Measurements from ENCODE around the gene PRR30. TPM values are rescaled to one million over a fixed set of nuclear protein-coding genes. Genes with fewer than 3 reads are reported as not detected.

The PRR30 gene
- total and polyA plus RNA-seq, 2 of the 4 experiments (the other 2 are of a cell fraction) = not detected

GRCh38 chr2:27137322-27137935 lies 1.8 kb downstream of the PRR30 start:
- no peak overlapping the region for H3K9ac ChIP-seq (ENCODE audit: low read depth, low read length)
- no peak overlapping the region for H4K91ac ChIP-seq (ENCODE audit: insufficient read depth, low read depth, low read length)
- H2BK15ac ChIP-seq (ENCODE audit: low read depth, low read length) = no peak overlapping the region
- in situ Hi-C loops (cut with MboI; ENCODE audit: low sequenced_read_pairs) (no loop called here), dilution Hi-C loops (cut with HindIII; ENCODE audit: low sequenced_read_pairs, unreplicated experiment) (no loop called here), intact Hi-C loops (cut with micrococcal nuclease) (no loop called here)
- H2AK5ac ChIP-seq (ENCODE audit: low read depth, low read length) = no peak overlapping the region
- H3K36me3 ChIP-seq (ENCODE audit: control insufficient read depth, insufficient read depth, low read length) = peaks cover 6% of the 10 kb centered on the region; the same call in 1 of the 2 replicates
- H3K4me1 ChIP-seq (ENCODE audit: control insufficient read depth, insufficient read depth, low read length) = peaks cover 9% of the 10 kb centered on the region
- DNase-seq (no peak), ATAC-seq (ENCODE audit: low read depth) (no peak)
- H2AFZ ChIP-seq (replicated peaks; ENCODE audit: low read length, poor library complexity) = no peak overlapping the region
- no TSS peak for BruUV-seq (replicated peaks)
- H3K27ac ChIP-seq (ENCODE audit: insufficient read depth, low read length) = no peak overlapping the region
- no peak overlapping the region for H4K5ac ChIP-seq (ENCODE audit: low read depth, low read length)
- no peak overlapping the region for H2BK20ac ChIP-seq (ENCODE audit: low read depth, low read length)
- 88% methylated on average over 8 of the region's 21 CpGs; no CpG with 5 or more reads in 1 of the 2 experiments for WGBS, 2 experiments (ENCODE audit: extremely low coverage in 2 of 2, insufficient read length in 1 of 2)
- no peak overlapping the region for H3K56ac ChIP-seq (ENCODE audit: extremely low read depth, insufficient read depth, low read length)
- TF ChIP-seq SMC3 (IDR thresholded peaks at IDR 0.05; ENCODE audit: low read depth, low read length) (no peak), RCOR1 (IDR thresholded peaks at IDR 0.05; ENCODE audit: insufficient replicate concordance, low read length) (no peak), RAD21 (IDR thresholded peaks at IDR 0.05; ENCODE audit: low read length) (no peak), ELK1 (IDR thresholded peaks at IDR 0.05; ENCODE audit: borderline replicate concordance, low read depth, low read length) (no peak), CEBPB (IDR thresholded peaks at IDR 0.05; ENCODE audit: low read depth, low read length) (no peak), MAFK (IDR thresholded peaks at IDR 0.05; ENCODE audit: low read depth, low read length) (no peak), BHLHE40 (IDR thresholded peaks at IDR 0.05; ENCODE audit: low read depth, low read length) (no peak), FOS (IDR thresholded peaks at IDR 0.05; ENCODE audit: low read depth, low read length) (no peak), RFX5 (IDR thresholded peaks at IDR 0.05; ENCODE audit: low read depth, low read length) (no peak), MAZ (IDR thresholded peaks at IDR 0.05; ENCODE audit: borderline replicate concordance, low read depth, low read length) (no peak), USF2 (IDR thresholded peaks at IDR 0.05; ENCODE audit: low read depth, low read length) (no peak), MXI1 (IDR thresholded peaks at IDR 0.05; ENCODE audit: borderline replicate concordance, low read depth, low read length) (no peak), NFE2L2 (IDR thresholded peaks at IDR 0.05; ENCODE audit: low read depth, low read length) (no peak), CHD1 (IDR thresholded peaks at IDR 0.05; ENCODE audit: low read depth, low read length) (no peak), POLR2A (IDR thresholded peaks at IDR 0.05; ENCODE audit: low read depth, low read length) (no peak)
- TF ChIP-seq, protein P1, sequence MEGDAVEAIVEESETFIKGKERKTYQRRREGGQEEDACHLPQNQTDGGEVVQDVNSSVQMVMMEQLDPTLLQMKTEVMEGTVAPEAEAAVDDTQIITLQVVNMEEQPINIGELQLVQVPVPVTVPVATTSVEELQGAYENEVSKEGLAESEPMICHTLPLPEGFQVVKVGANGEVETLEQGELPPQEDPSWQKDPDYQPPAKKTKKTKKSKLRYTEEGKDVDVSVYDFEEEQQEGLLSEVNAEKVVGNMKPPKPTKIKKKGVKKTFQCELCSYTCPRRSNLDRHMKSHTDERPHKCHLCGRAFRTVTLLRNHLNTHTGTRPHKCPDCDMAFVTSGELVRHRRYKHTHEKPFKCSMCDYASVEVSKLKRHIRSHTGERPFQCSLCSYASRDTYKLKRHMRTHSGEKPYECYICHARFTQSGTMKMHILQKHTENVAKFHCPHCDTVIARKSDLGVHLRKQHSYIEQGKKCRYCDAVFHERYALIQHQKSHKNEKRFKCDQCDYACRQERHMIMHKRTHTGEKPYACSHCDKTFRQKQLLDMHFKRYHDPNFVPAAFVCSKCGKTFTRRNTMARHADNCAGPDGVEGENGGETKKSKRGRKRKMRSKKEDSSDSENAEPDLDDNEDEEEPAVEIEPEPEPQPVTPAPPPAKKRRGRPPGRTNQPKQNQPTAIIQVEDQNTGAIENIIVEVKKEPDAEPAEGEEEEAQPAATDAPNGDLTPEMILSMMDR (conservative IDR thresholded peaks at IDR 0.05; ENCODE audit: low read depth, low read length) = no peak
- H3K14ac ChIP-seq (replicated peaks; ENCODE audit: low read depth, low read length) = no peak overlapping the region
- H3K18ac ChIP-seq (ENCODE audit: low read depth, low read length) = no peak overlapping the region
- no peak overlapping the region for H2BK120ac ChIP-seq (ENCODE audit: low read depth, low read length)
- peaks cover 14% of the 10 kb centered on the region for H3K9me1 ChIP-seq (ENCODE audit: insufficient read depth, low read length)
- POLR2A ChIA-PET (ENCODE audit: unreplicated experiment) = no interaction called here
- H4K20me1 ChIP-seq (ENCODE audit: insufficient read depth, low read length) = peaks cover 12% of the 10 kb centered on the region
- no peak overlapping the region for H2AK9ac ChIP-seq (replicated peaks; ENCODE audit: low read depth, low read length, poor library complexity)
- no peak overlapping the region for H3K4ac ChIP-seq (ENCODE audit: low read depth, low read length)
- H2BK5ac ChIP-seq (ENCODE audit: low read depth, low read length, poor library complexity, severe bottlenecking) = no peak overlapping the region
- H3K9me3 ChIP-seq (ENCODE audit: control insufficient read depth, insufficient read depth, low read length) = 0 out of 2 replicates have a peak, but pooled peaks cover 3% of the 10 kb centered on the region
- CTCF ChIA-PET = interaction anchor here (0.7 kb wide), 1 partner anchor 9 kb away, joined by 3 read pairs; no protein-coding TSS in a partner anchor
- H4K8ac ChIP-seq (ENCODE audit: low read depth in 2 of 2, low read length in 2 of 2) = no peak overlapping the region
- H3K23ac ChIP-seq (ENCODE audit: low read depth, low read length) = no peak overlapping the region
- no peak overlapping the region for H3K4me3 ChIP-seq (ENCODE audit: insufficient read depth, low read depth, low read length)
- H3K79me1 ChIP-seq (ENCODE audit: low read depth in 1 of 2, low read length in 2 of 2) = peaks cover 12 to 19% of the 10 kb centered on the region in 2 experiments
- H3K27me3 ChIP-seq (ENCODE audit: control insufficient read depth, insufficient read depth, low read length) = peaks cover 19% of the 10 kb centered on the region
- no peak overlapping the region for H3K4me2 ChIP-seq (ENCODE audit: low read depth, low read length)

Data from IMR-90 (cell line).